HG02970 (cell line): ENCODE results near the gene DCANP1.

Experiments
- ATAC-seq: cut with Tn5 transposase; IDR thresholded peaks from one replicate; pipeline ENCODE4 v1.9.1; 2021; ENCODE audit warnings: mild to moderate bottlenecking, moderate library complexity, moderate number of reproducible peaks; ENCODE audit not compliant: unreplicated experiment, low FRiP score

The DCANP1 gene

GRCh38 chr5:135443161-135443960, 3.8 kb downstream of the DCANP1 start:
- ATAC-seq: no peak

DNA sequence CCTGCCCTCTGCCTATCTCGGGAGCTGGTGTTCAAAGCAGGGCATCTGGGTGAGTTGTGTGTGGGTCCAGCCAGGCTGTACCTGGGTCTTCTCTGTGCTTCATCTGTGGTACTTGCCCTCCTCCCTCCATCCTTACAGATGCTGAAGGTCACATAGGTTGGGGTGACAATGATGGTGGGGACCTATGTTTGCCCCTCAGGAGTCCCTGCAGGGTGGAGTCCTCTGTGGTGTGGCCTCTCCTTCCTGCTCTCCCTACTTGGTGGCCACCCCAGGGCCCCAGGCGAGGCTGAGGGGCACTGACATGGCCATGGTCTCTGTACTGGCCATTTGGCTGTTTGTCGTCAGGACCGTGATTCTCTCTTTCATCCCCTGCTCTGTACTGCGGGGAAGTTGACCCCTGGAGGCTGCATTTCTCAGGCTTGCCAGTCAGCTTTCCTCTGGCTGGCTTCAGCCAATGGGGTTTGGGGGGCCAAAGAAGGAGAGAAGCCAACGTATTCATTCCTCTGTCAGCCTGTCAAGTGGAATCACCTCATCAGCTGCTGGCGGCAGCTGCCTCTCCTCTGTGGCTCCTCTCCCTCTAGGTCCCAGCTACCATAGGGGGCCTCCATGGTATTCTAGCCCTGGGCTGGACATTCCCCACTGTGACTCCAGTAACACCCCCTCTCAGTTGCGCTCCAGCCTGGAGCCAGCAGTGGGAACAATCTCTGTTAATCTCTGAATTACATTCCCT, 4.6 kb downstream of the DCANP1 start:
- no peak for ATAC-seq

DNA sequence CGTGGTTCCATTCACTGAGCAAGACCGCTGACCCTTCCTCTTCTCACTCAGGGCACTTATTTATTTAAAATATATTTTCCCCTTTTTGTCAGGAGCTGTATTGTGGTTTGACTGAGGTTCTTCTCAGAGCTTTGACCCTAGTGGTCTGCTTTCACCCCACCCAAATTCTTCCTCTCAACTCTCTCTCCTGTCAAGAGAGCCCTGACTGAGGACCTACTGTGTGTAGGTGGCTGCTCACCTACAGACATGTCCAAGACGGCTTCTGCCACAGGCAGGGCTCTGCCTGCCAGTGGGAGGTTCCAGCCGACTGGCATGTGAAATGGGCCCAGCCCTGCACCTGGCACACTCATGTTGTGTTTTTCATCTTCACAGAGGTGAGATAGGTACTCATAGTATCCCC, 5.2 kb downstream of the DCANP1 start:
- no peak for ATAC-seq

GRCh38 chr5:135441350-135441831, 5.8 kb downstream of the DCANP1 start:
- ATAC-seq: no peak

- no peak for ATAC-seq
These were observed 6.2 kb downstream of the DCANP1 start for GRCh38 chr5:135440916-135441315.

DNA sequence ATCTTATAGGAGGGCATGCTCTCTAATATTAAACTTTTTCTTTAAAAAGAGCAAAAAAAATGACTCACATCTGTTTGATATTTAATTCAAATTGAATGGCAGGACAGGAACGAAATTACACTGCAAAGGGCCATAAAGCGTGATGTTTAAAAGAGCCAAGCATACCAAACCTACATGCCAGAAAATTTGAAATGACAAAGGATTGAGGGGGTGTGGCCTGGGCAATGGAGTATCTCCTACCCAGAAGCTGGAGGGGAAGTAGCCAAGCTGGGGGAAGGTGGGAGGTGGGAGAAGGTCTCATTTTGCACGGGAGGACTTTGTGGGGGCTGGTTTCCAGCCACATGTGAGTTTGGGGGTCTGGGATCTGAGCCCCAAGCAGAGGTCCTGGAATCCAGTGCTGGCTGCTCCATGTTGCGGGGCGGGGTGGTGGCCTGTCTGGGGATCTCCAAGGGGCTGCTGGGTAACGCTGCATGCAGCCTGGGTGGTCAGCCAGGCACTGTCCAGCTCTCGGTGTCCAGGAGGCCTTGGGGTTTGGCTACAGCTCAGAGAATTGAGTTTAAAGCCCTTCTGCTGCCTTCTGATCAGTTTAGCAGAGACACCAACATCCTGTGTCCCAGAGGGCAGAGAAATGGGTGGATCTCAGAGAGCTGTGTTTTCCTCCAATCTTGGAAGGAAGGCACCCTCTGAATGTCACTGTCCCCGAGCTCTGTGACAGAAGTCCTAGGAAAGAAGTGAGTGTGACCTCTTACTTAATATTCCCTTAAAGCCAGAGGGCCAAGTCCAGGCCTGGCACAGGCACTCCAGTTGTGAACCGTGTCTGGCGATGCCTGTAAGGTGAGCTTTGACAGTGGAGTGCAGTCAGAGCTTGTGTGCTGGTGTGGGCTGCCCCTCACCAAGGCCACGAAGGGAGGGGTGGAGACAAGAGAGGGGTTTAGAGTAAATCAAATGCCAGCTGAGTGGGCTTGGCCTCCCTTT, 7.6 kb downstream of the DCANP1 start:
- ATAC-seq: no peak

GRCh38 chr5:135438636-135439221, 8.4 kb downstream of the DCANP1 start:
- ATAC-seq: no peak

- ATAC-seq: no peak
These were observed 9.2 kb downstream of the DCANP1 start for GRCh38 chr5:135437796-135438560.

DNA sequence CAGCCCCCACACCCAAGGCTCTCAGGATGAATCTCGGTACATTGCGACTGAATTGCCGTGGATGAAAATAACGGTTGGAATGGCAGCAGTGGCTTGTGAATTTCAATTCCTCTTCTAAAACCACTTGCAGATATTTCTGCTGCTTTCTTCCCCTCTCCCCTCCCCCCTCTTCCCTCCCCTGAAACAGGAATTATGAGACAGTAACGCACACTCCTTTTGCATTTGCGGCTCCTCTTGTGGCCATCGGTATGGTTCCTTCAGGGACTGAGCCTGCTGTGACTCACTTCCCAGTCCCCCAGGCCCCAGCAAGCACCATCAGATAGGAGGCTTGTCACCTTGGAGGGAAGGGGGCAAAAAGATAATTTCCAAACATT, 9.7 kb downstream of the DCANP1 start:
- no peak for ATAC-seq

DNA sequence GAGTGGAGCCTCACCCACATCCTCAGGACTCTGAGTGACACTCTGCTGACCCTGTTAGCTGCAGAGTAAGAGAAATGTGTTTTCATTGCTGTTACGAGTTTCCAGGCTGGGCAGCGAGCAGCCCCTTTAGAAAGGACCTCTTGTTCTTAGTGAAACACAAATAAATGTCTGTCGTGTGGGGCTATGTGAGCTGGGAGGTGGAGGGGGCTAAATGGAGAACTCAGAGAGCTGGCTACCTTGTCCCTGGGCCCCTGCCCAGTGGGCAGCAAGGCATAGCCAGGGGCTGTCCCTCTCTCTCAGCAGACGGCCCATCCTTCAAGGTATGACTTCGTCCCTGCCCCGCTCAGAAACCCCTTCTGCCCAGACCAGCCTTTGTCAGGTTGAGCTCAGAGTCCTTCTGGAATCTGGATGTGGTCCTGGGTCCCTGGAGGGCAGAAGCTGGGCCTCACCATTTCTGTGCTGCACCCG, 10.2 kb downstream of the DCANP1 start:
- ATAC-seq: no peak

DNA sequence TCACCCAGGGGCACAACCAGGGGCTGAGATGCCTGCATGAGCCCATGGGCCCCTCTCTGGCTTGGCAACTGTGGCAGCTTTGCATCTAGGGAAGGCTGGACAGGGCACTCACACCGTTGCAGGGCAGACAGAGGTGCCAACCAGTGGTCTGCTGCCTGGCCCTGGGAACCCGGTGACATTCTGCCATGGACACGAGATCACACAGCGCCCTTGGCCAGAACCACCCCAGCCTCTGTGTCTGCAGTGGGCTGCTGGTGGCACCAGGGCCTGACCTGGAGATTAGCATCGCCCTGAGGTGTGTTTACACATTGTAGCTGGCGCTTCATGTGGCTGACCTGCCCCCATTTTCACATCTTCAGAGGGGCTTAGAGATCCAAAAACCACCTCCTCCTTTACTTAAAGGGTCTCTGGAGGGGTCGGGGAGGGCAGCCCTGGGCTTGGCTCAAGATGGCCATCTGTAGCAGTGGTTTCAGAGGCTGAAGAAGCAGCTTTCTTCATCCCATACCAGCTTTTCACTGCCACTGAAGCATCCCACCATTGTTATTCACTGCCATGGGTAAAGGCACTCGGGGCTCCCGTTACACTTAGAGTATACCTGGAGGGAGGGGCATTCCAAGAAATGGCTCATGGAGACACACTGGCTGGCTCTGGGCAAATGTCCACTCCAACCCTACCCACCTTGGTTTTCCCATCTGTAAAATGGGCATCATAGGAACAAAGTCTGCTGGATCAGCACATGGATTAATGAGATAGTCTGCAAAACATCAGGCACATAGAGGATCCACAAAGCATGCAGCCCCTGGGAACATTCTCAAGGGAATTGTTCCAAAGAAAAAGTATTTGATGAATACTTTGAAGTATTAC, 11.4 kb downstream of the DCANP1 start:
- ATAC-seq: no peak

- no peak for ATAC-seq
These were observed 12.3 kb downstream of the DCANP1 start for GRCh38 chr5:135434591-135435466.

- no peak for ATAC-seq
These were observed 13.3 kb downstream of the DCANP1 start for GRCh38 chr5:135433681-135434426.

- no peak for ATAC-seq
These were observed 15.0 kb downstream of the DCANP1 start for GRCh38 chr5:135432113-135432512.

- ATAC-seq: no peak
These were observed 17.1 kb downstream of the DCANP1 start for GRCh38 chr5:135430135-135430437.

DNA sequence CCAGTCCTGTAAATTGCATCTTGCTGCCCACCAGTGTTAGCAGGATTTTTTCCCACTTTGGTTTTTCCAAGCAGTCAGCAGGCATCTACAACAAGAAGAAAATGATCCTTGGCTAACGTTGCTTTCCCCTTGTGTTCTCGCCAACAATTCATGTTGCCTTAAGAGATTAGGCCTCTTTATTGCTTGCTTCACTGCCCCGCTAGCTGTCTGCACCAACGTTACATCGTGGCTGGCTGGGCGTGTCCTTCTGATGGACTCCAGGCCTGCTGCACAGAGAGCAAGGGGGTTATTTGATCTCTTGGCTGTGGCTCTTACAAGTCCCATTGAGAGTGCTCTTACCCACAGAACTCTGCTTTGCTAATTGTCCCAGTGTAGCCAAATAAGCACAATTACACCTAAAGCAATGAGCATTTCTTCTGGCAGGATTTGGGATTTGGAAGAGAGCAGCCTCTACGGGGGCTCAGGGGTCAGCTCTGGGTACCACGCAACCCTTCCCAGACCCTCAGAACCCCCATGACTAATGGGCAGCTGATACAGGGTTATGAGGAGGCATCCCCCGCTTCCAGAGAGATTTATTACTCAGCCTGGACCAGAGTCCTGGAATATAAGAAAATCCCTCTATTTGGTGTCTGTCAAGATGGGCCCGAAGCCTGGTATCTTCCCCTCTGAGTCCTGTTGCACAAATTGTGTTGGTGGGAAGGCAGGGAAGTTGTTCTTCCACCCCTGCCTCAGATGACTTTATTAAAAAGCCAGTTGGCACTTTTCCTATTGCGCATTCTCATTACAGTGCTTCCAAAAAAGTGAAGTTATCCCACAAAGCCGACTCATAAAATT, 17.6 kb downstream of the DCANP1 start:
- ATAC-seq: no peak
